ENCODE results near the gene MTHFD1L. TPM values are rescaled to one million over a fixed set of nuclear protein-coding genes. Genes with fewer than 3 reads are reported as not detected.
A peak's percentile ranks its signal among the peaks of the same experiment; 100 is the strongest.

Gene MTHFD1L
- total and polyA plus RNA-seq, 7 donors: 0.60 to 17.9 (median 3.0) TPM

DNA sequence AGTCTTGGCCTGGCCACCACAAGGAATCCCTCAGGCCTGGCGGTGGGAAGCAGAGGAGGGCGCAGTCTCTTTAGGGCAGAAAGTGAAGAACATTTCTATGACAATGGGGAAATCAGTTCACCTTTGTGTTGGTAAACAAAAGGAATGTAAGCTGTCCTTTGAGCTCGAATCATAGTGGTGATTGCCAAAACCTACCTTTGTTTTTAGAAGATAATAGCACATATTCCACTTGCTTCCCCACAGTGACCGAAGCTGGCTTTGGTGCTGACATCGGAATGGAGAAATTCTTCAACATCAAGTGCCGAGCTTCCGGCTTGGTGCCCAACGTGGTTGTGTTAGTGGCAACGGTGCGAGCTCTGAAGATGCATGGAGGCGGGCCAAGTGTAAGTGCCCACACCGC, 144.1 kb downstream of the MTHFD1L start:
- H3K36me3 ChIP-seq: no peaks in the 10 kb centered on the region
- WGBS, 2 donors: 92 to 95% methylated on average over 12 of the region's 12 CpGs
- no peaks in the 10 kb centered on the region for H3K9me3 ChIP-seq
- H3K27ac ChIP-seq: no peak overlapping the region
- TF ChIP-seq, protein P1, sequence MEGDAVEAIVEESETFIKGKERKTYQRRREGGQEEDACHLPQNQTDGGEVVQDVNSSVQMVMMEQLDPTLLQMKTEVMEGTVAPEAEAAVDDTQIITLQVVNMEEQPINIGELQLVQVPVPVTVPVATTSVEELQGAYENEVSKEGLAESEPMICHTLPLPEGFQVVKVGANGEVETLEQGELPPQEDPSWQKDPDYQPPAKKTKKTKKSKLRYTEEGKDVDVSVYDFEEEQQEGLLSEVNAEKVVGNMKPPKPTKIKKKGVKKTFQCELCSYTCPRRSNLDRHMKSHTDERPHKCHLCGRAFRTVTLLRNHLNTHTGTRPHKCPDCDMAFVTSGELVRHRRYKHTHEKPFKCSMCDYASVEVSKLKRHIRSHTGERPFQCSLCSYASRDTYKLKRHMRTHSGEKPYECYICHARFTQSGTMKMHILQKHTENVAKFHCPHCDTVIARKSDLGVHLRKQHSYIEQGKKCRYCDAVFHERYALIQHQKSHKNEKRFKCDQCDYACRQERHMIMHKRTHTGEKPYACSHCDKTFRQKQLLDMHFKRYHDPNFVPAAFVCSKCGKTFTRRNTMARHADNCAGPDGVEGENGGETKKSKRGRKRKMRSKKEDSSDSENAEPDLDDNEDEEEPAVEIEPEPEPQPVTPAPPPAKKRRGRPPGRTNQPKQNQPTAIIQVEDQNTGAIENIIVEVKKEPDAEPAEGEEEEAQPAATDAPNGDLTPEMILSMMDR (IDR thresholded peaks at IDR 0.05): no peak
- TF ChIP-seq EP300 (IDR thresholded peaks at IDR 0.05): no peak
- H3K4me1 ChIP-seq: peaks cover 0 to 24% (median 11%) of the 10 kb centered on the region in 4 donors
- no peaks in the 10 kb centered on the region for H3K27me3 ChIP-seq
- DNase-seq: no peak
- intact Hi-C loops (cut with DNase I): no loop called here
- no peak overlapping the region for H3K4me3 ChIP-seq

DNA sequence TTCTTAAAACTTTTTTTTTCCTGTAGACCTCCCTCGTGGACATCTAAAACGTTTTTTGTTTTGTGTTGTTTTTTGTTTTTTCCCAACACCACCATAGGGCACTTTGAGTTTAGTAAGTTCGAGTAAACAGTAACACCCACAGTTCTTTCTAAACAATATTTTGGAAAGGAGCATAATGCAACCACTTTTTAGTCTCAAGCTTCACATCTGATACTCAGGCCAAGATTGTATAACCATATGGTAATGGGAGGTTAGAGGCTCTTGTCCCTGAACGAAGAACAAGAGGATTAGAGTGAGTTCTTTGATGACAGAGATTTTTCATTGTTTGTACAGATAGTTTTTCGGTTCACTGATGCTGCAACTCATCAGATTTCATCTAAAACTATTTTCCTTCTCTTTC, 144.6 kb downstream of the MTHFD1L start:
- no peak for DNase-seq
- Histone ChIP-seq H3K27me3 (no peaks in the 10 kb centered on the region), H3K9me3 (no peaks in the 10 kb centered on the region), H3K36me3 (no peaks in the 10 kb centered on the region), H3K4me3 (no peak overlapping the region), H3K4me1 (peaks cover 0 to 22% (median 8%) of the 10 kb centered on the region in 4 donors), H3K27ac (no peak overlapping the region)
- 80 to 83% methylated on average over 5 of the region's 5 CpGs for WGBS, 2 donors
- TF ChIP-seq, protein P1 (IDR thresholded peaks at IDR 0.05): no peak
- no peak for TF ChIP-seq EP300 (IDR thresholded peaks at IDR 0.05)
- TF ChIP-seq POLR2AphosphoS5 (IDR thresholded peaks at IDR 0.05): no peak
- TF ChIP-seq POLR2A (IDR thresholded peaks at IDR 0.05): no peak
- intact Hi-C loops (cut with DNase I): no loop called here

DNA sequence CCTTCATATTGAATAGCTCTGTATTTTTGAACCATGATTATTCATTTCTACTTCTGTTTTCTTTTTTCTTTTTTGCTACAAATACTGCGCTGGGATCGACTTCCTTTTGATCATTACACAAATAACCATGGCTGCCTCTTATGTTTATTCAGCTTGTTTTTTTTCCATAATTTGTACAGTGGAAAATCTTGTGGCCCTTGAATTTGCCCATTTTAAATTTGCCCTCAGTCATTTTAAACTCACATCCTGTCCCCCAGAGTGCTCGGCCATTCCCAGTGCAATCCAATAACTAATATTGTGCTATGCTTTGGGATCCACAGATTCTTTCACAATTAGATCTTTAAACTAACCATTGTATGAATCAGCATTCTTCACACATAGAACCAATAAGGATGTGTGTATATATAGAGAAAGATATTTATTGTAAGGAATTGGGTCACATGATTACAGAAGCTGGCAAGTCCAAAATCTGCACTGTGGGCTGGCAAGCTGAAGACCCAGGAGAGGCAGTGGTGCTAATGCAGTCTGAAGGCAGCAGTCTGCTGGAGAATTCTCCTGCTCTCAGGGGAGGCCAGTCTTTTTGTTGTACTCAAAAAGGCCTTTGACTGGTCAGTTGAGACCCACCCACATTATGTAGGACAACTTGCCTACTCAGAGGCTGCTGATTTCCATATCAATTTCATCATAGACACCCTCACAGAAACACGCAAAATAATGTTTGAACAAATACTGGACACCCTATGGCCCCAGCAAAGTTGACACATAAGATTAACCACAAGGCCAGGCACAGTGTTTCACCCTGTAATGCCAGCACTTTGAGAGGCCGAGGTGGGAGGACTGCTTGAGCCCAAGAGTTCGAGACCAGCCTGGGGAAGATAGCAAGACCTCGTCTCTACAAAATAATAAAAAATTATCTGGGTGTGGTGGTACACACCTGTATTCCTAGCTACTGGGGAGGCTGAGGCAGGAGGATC, 147.1 kb downstream of the MTHFD1L start:
- no peak overlapping the region for H3K4me3 ChIP-seq
- TF ChIP-seq POLR2A (IDR thresholded peaks at IDR 0.05) (no peak), EP300 (IDR thresholded peaks at IDR 0.05) (no peak), POLR2AphosphoS5 (IDR thresholded peaks at IDR 0.05) (no peak)
- TF ChIP-seq, protein P1 (IDR thresholded peaks at IDR 0.05): no peak
- no peak for DNase-seq
- intact Hi-C loops (cut with DNase I): no loop called here
- no peaks in the 10 kb centered on the region for H3K36me3 ChIP-seq
- H3K4me1 ChIP-seq: peaks cover 0 to 19% (median 5%) of the 10 kb centered on the region in 4 donors
- H3K9me3 ChIP-seq: no peaks in the 10 kb centered on the region
- no peaks in the 10 kb centered on the region for H3K27me3 ChIP-seq
- no peak overlapping the region for H3K27ac ChIP-seq
- WGBS, 2 donors: 95% methylated on average over 7 of the region's 7 CpGs

DNA sequence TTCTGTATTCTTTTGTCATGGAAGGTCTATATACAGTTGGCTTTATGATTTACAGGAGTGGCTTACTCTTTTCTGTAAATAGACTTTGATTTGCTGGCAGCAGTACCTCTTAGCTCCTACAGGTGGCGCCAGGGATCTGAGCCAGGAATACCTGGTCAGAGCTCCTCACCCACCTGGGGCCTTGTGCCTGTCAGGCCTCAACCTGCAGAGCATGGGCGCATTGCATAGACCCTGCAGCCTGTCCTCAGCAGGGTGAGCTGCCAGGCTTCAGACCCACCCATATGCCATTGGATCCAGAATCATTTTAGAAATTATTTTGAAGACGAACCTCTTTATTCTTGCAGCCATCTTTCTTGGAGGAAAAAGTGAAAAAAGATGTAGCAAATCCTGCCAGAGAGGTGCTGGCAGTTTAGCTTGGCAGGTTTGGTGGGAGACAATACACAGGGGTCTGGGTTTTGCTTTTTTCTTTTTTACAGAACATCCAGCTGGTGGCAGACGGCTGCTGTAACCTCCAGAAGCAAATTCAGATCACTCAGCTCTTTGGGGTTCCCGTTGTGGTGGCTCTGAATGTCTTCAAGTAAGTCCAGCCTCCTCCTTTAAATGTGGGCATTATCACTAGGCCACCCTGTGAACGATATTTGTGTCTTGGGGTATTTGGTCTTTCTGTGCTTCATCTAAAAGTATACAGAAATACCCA, 149.1 kb downstream of the MTHFD1L start:
- no peaks in the 10 kb centered on the region for H3K27me3 ChIP-seq
- intact Hi-C loops (cut with DNase I): loop anchor here (1.0 to 2.0 kb wide), 3 partner anchors 122 to 310 kb away; no protein-coding TSS in a partner anchor
- WGBS, 2 donors: 57 to 59% methylated on average over 6 of the region's 6 CpGs
- peaks cover 0 to 18% (median 2%) of the 10 kb centered on the region in 4 donors for H3K4me1 ChIP-seq
- peak; percentile 89 for DNase-seq
- no peaks in the 10 kb centered on the region for H3K36me3 ChIP-seq
- peak overlapping the region in 3 of 4 donors; percentile 11 to 62 (median 50) for H3K27ac ChIP-seq
- H3K9me3 ChIP-seq: no peaks in the 10 kb centered on the region
- peak in 1 of 4 donors; percentile 27 for TF ChIP-seq POLR2AphosphoS5 (IDR thresholded peaks at IDR 0.05)
- no peak for TF ChIP-seq POLR2A (IDR thresholded peaks at IDR 0.05)
- TF ChIP-seq, protein P1 (IDR thresholded peaks at IDR 0.05): peak; percentile 89 to 100 (median 97)
- no peak for TF ChIP-seq EP300 (IDR thresholded peaks at IDR 0.05)
- peak overlapping the region in 1 of 4 donors; percentile 11 for H3K4me3 ChIP-seq
